Mammary microvascular endothelial cell (primary cell): ENCODE results near the gene TPX2. TPM values are rescaled to one million over a fixed set of nuclear protein-coding genes. Genes with fewer than 3 reads are reported as not detected.

Source experiments
- total RNA-seq: library from RNA; depleted of rRNA; stranded (reverse); fragments of >200 nt; gene quantifications from 2 replicates; pipeline ENCODE4 v1.2.3, GENCODE V29; 2015

TPX2 gene
- 106 and 111 TPM in 2 replicates for total RNA-seq

GRCh38 chr20:31738729-31739549, at the start of gene TPX2:
Gene TPX2, plus strand, starts transcription at chr20:31739290. Its CDS starts 18,187 bp downstream, at chr20:31757477.

GRCh38 chr20:31722257-31723068, 16.6 kb upstream of the TPX2 start, which contains the start of gene BCL2L1:
Gene BCL2L1, minus strand, starts transcription at chr20:31722868. Its CDS starts 650 bp downstream, at chr20:31722218.

GRCh38 chr20:31819083-31819784, 80.1 kb downstream of the TPX2 start, which contains the start of gene MYLK2:
Gene MYLK2, plus strand, starts transcription at chr20:31819356. Its CDS starts 225 bp downstream, at chr20:31819581.

GRCh38 chr20:31845300-31845863, 106.3 kb downstream of the TPX2 start, which contains the start of gene FOXS1:
Gene FOXS1, minus strand, starts transcription at chr20:31845604. Its CDS starts 62 bp downstream, at chr20:31845542.

Other genes with a start within 250 kb of the TPX2 start
- 53.5 and 79.1 TPM in 2 replicates for gene HM13, start 224.8 kb upstream of the TPX2 start, total RNA-seq
- gene ID1, start 134.0 kb upstream of the TPX2 start, total RNA-seq, result 965 and 1,004 TPM in 2 replicates
- not detected in 2 replicates for gene COX4I2, start 101.4 kb upstream of the TPX2 start, total RNA-seq
- gene BCL2L1, start 16.4 kb upstream of the TPX2 start, total RNA-seq, result 213 and 225 TPM in 2 replicates
- gene MYLK2, start 80.1 kb downstream of the TPX2 start, total RNA-seq, result 1.4 and 2.7 TPM in 2 replicates
- gene FOXS1, start 106.3 kb downstream of the TPX2 start, total RNA-seq, result not detected in 2 replicates
- 0.44 TPM in 1 of 2 replicates, not detected in the other for gene DUSP15, start 131.2 kb downstream of the TPX2 start, total RNA-seq
- not detected in 2 replicates for gene TTLL9, start 131.3 kb downstream of the TPX2 start, total RNA-seq
- 10.6 and 11.4 TPM in 2 replicates for gene PDRG1, start 212.8 kb downstream of the TPX2 start, total RNA-seq
- not detected in 2 replicates for gene XKR7, start 228.9 kb downstream of the TPX2 start, total RNA-seq